COR-L47 (cell line): ENCODE measurements around the gene GDPD4.
"Not testable (repeated sequence)": the region's sequence is repeated elsewhere in the genome, so short reads cannot be mapped to it uniquely, and the experiment has no call there.

ENCODE experiments used
- DNase-seq: peaks from one replicate; lab custom pipeline; 2025; lab: John Stamatoyannopoulos, UW

GDPD4 gene

DNA sequence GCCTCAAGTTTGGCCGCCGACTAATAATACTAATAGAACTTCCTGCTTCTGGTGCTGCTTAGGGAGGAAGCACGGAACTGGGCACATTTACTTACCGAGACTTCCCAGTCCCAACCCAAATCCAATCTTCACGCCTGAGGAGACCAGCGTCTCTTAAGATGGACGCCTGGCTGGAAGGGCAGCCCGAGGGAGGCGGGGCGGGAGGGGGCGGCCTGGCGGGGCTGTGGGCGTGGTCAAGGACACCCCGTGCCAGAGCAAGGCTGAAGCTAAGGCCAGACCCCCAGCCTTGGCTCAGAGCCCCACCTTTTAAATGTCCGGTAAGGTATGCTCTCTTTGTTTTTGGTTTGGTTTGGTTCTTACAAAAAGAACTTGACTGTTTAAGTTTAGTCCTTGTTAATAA is at the start of gene GDPD4:
GDPD4 (minus strand) TSS at position 177 of the 400 bp plus-strand sequence. CDS start 16,549 bp downstream, outside the sequence.
- no peak for DNase-seq

GRCh38 chr11:77347948-77348347 is 46.5 kb upstream of the GDPD4 start:
- DNase-seq, result no peak

DNA sequence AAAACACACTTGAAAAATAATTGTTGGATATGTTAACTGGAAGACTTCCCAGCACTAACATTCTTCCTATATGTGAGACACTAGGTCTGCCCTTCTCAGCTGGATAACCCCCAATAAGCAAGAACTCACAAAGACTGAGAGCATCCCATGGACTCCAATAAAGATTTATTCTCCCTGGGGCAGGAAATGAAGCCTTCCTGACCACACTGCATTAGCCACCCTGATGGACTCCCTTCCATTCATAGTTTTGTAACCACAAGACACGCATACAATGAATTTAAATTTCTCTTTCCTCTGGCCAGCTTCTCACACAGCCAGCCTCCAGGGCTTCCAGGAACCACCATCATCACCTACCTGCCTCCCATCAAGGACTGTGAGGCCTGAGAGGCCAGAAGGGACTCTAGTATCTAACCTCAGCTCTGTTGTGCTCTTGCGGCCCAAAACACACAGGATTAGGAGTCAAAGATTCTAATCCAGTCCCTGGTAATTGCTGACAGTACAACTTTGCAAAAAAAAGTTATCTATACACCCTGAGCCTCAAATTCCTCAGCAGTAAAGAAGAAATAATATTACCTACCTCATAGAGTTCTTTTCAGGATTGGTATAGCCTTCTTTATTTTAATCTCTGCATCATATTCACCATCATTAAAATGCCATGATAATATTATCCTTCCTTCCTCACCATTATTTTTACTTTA is 45.6 kb upstream of the GDPD4 start:
- DNase-seq, result no peak

DNA sequence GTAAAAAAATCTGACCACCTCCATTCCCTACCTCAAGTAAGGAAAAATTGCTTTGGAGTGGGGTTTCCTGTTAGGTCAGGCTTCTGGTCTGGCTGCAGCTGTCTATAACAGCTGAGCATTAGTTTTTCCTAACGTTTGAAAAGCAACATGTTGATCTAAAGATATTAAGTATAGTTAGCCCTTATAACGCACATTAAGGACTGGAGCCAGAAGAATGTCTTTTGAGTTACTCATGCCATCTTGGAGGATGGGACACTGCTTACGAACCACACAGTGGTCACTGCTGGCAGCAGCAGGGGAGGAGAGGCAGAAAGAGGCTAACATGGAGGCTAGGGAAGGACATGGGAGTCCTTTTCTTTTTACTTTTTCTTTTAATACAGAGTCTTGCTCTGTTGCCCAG is 44.1 kb upstream of the GDPD4 start:
- DNase-seq, result no peak

DNA sequence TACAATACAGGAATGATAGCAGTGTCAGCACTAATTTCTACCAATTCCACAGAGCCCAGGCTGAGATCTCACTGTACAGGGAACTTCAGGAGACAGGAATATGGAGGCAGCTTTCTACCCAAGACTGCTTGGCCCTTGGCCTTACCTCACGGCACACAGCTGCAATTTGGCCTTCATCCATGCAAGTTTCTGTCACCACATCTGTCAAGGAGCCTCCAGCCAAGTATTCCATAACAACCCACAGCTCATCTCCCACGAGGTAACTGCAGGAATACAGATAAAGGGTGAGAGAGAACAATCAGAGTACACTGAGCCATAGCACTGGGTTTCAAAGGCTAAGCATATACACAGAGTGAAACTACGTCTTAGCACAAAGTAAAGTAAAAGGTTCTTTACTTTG is 39.0 kb upstream of the GDPD4 start:
- DNase-seq, result no peak

- DNase-seq, result no peak
Observed at GRCh38 chr11:77332259-77332658, 30.8 kb upstream of the GDPD4 start.

- DNase-seq, result no peak
Observed at GRCh38 chr11:77325159-77325558, 23.7 kb upstream of the GDPD4 start.

DNA sequence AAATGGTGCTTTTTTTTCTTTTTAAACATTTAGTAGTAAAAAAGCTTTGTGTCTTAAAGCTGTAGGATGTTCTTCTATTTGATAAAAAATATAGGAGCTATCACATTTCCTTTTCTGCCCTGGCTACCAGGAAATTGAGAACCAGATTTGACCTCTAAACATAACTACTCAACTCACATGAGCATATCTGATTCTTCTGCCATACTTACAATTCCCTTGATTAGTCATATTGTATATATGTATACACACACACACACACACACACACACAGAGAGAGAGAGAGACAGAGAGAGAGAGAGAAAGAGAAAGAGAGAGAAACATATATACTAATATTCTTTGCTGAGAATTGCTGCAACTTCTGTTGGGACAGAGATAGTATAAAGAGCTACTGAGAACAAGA is 23.0 kb upstream of the GDPD4 start:
- no peak for DNase-seq

DNA sequence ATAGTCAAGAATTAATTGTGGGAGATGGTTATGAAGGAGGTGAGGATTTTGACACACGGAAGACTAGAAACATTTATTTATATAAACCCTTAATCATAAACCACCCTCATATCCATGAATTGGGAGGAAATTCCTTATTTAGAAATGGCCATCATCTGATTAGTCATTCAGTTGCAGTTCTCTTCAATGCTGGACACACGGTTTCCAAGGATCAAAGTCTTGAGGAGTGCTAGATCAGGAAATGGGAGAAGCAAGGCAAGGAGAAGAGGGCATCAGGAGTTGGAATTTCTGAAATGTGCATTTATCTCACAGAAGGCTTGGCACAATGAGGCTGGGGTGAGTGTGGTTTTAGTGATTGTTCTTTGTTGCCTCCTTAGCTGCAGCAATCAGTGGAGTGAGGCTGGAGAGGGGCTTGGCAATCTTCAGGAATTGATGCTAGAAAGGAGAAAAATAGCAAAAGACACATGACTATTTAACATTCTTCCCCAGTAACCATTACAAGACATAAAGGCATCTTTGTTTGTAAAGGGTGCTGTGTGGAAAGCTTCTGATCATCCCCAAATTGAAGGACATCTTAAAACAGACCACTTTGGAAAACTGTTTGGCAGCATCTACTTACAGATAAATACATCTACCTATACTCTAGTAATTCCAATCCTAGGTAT is 21.6 kb upstream of the GDPD4 start:
- DNase-seq, result no peak

- no peak for DNase-seq
Observed at GRCh38 chr11:77322506-77322905, 21.0 kb upstream of the GDPD4 start.

DNA sequence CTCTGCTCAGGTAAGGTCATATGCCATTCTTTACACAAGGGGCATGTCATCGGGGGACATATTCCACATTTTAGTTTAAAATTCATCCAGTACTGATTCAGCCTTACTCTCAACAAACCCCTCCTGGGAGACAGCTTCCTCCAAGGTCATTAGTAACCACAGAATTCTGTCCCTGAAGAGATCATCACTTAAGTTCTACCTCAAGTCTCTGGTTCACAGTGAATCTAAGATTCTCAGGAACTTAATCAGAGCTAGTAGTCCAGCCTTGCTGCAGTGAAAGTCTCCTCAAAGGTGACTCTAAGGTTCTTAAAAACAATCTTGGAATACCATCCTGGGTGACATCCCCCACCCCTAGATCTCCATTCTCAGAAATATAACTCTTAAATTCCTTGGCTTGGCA is 18.9 kb upstream of the GDPD4 start:
- no peak for DNase-seq

DNA sequence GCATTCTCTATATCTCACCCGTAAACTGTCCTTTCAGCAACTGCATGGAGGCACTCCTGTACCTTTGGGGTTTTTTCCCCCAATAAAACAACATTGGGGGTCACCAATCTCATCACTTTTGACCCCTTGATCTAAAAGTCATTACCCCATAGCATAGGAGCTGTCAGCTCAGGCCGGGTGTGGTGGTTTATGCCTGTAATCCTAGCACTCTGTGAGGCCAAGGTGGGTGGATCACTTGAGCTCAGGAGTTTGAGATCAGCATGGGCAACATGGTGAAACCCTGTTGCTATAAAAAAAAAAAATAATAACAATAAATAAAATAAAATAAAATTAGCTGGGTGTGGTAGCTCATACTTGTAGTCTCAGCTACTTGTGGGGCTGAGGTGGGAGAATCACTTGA is 17.1 kb upstream of the GDPD4 start:
- no peak for DNase-seq

- DNase-seq, result no peak
Observed at GRCh38 chr11:77316733-77317342, 15.4 kb upstream of the GDPD4 start.

DNA sequence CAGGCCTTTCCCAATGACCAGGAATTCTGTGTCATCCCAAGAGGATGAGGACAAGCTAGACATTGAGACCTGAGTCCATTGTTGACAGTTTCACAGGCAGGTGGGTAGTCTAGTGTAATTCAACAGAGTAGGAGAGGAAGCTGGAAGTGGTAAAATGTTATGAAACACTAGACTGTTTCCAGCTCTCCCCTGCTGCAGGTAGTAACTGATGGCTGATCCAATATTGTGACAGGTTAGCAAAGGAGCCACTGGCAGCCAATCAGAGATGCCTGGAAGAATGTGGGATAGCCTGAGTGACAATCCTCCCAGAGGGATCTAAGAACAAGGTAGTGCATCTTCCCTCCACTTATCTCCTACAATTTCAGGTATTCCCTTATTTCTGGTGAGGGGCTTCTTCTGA is 10.6 kb upstream of the GDPD4 start:
- DNase-seq, result no peak

- no peak for DNase-seq
Observed at GRCh38 chr11:77311701-77312100, 10.2 kb upstream of the GDPD4 start.

GRCh38 chr11:77310721-77311120 is 9.2 kb upstream of the GDPD4 start:
- no peak for DNase-seq

- no peak for DNase-seq
Observed at GRCh38 chr11:77309401-77310085, 8.1 kb upstream of the GDPD4 start.

GRCh38 chr11:77308838-77309237 is 7.4 kb upstream of the GDPD4 start:
- no peak for DNase-seq

DNA sequence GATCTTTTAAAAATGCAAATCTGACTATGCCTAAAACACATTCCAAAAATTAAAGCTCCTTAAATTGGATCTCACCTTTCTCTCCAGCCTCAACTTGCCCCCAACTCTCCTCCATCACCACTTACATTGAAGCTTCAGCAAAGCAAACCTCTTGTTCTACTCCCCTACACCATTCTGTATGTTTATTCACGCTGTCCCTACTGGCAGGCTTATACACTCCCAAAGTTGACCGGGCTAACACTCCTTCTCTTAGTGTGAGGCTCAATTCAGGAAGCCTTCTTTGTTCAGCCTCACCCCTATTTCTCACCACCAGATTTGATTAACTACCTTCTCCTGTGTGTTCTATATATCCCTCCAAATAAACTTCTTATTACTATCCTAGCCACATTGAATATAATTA is 1.8 kb upstream of the GDPD4 start:
- no peak for DNase-seq

DNA sequence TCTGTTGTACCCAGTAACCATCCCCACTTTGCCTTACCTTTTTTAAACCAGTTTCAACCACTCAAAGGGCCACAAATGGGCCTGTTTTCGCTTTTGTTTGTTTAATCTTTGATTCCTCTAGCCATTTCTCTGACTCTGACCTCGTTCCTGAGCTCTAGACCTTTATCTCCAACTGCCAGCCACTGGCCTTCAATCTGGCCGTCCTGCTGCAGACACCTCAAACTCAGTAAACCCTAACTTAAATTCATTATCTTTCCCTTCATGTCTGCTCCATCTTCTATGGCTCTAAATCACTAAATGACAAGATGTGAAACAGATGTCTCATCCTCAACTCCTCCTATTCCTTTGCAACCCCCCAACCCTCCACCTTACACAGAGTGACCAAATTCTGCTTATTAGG is 1.3 kb upstream of the GDPD4 start:
- no peak for DNase-seq

GRCh38 chr11:77300695-77301094 is 791 bp downstream of the GDPD4 start:
- no peak for DNase-seq

GRCh38 chr11:77300028-77300427 is 1.5 kb downstream of the GDPD4 start:
- DNase-seq, result not testable (repeated sequence)

- no peak for DNase-seq
Observed at GRCh38 chr11:77299528-77299993, 1.9 kb downstream of the GDPD4 start.
